Measurements from ENCODE around the gene AOX1. TPM values are rescaled to one million over a fixed set of nuclear protein-coding genes. Genes with fewer than 3 reads are reported as not detected.

The AOX1 gene
- total RNA-seq, 1 experiment from 2014 or later, result 3.5 TPM

DNA sequence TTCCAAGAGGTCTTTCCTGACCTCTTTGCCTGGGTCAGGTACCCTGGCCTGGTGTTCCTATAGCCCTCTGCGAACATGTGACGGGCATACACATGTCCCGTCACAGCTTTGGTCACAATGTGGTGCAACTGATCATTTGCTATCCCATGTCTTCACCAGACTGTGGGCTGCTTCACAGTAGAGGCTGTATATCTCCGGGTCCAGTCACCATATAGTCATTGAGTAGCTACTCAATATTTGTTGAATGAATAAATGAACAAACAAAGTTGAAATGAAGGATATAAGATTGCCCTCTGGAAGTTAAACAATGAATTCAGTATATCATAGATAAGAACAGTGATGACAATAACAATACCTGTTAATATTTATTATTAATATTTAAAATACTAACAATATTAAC lies 16.8 kb downstream of the AOX1 start:
- Histone ChIP-seq H3K79me1 (ENCODE audit: insufficient read depth, low read depth, low read length, poor library complexity, severe bottlenecking) (no peaks in the 10 kb centered on the region), H3K14ac (ENCODE audit: insufficient read depth, low read length) (no peak overlapping the region), H3K4ac (ENCODE audit: low read depth, low read length) (no peak overlapping the region), H2AK5ac (ENCODE audit: insufficient read length, low read length) (no peak overlapping the region), H3K9ac (ENCODE audit: extremely low read depth, insufficient read length, low read length) (no peak overlapping the region), H3K27ac (ENCODE audit: insufficient read length, low read depth, low read length) (no peak overlapping the region), H3K4me1 (ENCODE audit: insufficient read depth, low read length) (no peaks in the 10 kb centered on the region), H3K79me2 (ENCODE audit: insufficient read depth, low read length) (no peaks in the 10 kb centered on the region), H3K18ac (ENCODE audit: insufficient read length, low read depth, low read length) (no peak overlapping the region), H3K56ac (ENCODE audit: insufficient read length, low read depth, low read length) (no peak overlapping the region), H3K23me2 (ENCODE audit: insufficient read length, low read depth, low read length, poor library complexity, severe bottlenecking) (no peaks in the 10 kb centered on the region), H2BK120ac (ENCODE audit: low read depth, low read length, poor library complexity, severe bottlenecking) (no peak overlapping the region), H2BK12ac (ENCODE audit: insufficient read length, low read depth, low read length) (no peak overlapping the region), H3K4me2 (ENCODE audit: insufficient read depth, insufficient read length, low read length) (no peak overlapping the region), H2BK5ac (ENCODE audit: insufficient read length, low read length) (no peak overlapping the region), H4K8ac (replicated peaks; ENCODE audit: insufficient read length, low read depth, low read length) (no peak overlapping the region), H4K5ac (ENCODE audit: insufficient read length, low read depth, low read length) (no peak overlapping the region), H3T11ph (ENCODE audit: low read length) (no peak overlapping the region), H4K20me1 (ENCODE audit: control insufficient read depth, insufficient read depth, insufficient read length) (no peaks in the 10 kb centered on the region), H2AFZ (ENCODE audit: low read length) (no peak overlapping the region), H4K91ac (ENCODE audit: insufficient read length, low read depth, low read length) (no peak overlapping the region), H3K9me3 (ENCODE audit: control insufficient read depth, low read depth, low read length) (no peaks in the 10 kb centered on the region), H3K23ac (ENCODE audit: insufficient read length, low read depth, low read length) (no peak overlapping the region), H2BK20ac (ENCODE audit: low read depth, low read length, poor library complexity, severe bottlenecking) (no peak overlapping the region), H2BK15ac (ENCODE audit: low read depth, low read length) (no peak overlapping the region), H3K27me3 (ENCODE audit: insufficient read depth, low read length) (no peaks in the 10 kb centered on the region)
- TF ChIP-seq CTCF (conservative IDR thresholded peaks at IDR 0.05), result no peak
- no peak for DNase-seq
- H3K9me3 Mint-ChIP-seq, result peaks cover 0 to 5% of the 10 kb centered on the region in 2 experiments; a peak in 1 of 5 replicates
- no peak overlapping the region for H3K4me3 Mint-ChIP-seq
- H3K27ac Mint-ChIP-seq, result no peak overlapping the region; a peak in 1 of 7 replicates
- H3K4me1 Mint-ChIP-seq, result no peaks in the 10 kb centered on the region
- no peaks in the 10 kb centered on the region for H3K27me3 Mint-ChIP-seq (ENCODE audit: low read depth)
- WGBS (ENCODE audit: extremely low coverage, insufficient read length, low lambda C conversion rate), result no CpG with 5 or more reads among the region's 4 CpGs
- H3K36me3 Mint-ChIP-seq (ENCODE audit: insufficient read depth in 1 of 3, low read depth in 3 of 3), result peaks cover 0 to 15% (median 12%) of the 10 kb centered on the region in 3 experiments; a peak in 3 of 7 replicates

Measured in H9 (cell line).